Measurements from ENCODE around the gene LRRC8E. TPM values are rescaled to one million over a fixed set of nuclear protein-coding genes. Genes with fewer than 3 reads are reported as not detected.

Gene LRRC8E
- total RNA-seq, 1 donor from 2014 or later = 6.6 TPM

DNA sequence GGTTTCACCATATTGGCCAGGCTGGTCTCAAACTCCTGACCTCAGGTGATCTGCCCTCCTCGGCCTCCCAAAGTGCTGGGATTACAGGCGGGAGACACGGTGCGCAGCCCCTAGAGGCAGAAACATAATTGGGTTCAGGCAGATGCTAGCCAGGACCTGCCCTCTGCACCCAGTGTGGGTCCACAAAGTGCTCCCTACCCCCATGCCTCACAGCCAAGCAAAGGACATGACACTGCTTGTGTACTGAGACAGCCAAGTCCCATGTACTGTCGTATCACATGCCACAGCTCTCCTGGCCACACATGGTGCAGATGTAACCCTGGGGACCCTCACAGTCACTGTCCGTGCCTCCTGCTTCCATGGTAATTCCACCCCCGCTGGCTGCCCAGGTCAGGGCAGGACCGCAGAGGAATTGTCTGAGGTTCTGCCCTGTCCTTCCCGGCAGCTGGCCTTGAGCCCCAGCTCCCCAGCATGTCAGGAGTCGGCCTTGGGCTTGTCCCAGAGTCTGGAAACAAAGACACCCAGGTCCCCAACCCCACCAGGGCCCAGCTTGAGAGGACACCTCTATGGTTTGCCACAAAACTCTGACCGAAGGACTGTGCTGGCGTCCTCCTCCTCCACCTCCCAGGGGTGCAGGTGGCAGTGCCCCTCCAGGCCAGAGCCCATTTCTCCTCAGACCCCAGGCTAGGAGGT is 21.8 kb upstream of the LRRC8E start:
- no peak for FAIRE-seq
- H3K4me3 ChIP-seq (ENCODE audit: insufficient read depth, low read depth, low read length) = no peak overlapping the region
- no peaks in the 10 kb centered on the region for H3K9me3 Mint-ChIP-seq (ENCODE audit: unreplicated experiment)
- peaks cover 5% of the 10 kb centered on the region for H3K4me1 ChIP-seq (ENCODE audit: insufficient read depth, low read length)
- no peak overlapping the region for H3K4me2 ChIP-seq (ENCODE audit: low read length)
- H4K20me1 ChIP-seq (ENCODE audit: insufficient read depth, low read length) = peaks cover 12% of the 10 kb centered on the region
- H3K27me3 ChIP-seq (ENCODE audit: insufficient read depth, low read length) = peaks cover 11% of the 10 kb centered on the region
- H3K9me3 ChIP-seq (ENCODE audit: insufficient read depth, low read depth, low read length) = no peaks in the 10 kb centered on the region
- H3K36me3 Mint-ChIP-seq (ENCODE audit: low read depth, unreplicated experiment) = no peaks in the 10 kb centered on the region
- peaks cover 4% of the 10 kb centered on the region for H3K4me1 Mint-ChIP-seq (ENCODE audit: low read depth, unreplicated experiment)
- no peaks in the 10 kb centered on the region for H3K79me2 ChIP-seq (ENCODE audit: insufficient read depth, low read length)
- H3K27ac Mint-ChIP-seq (ENCODE audit: unreplicated experiment) = no peak overlapping the region
- H2AFZ ChIP-seq (ENCODE audit: low read depth, low read length) = no peak overlapping the region
- peaks cover 20% of the 10 kb centered on the region for H3K27me3 Mint-ChIP-seq (ENCODE audit: low read depth, unreplicated experiment)
- H3K9ac ChIP-seq (ENCODE audit: low read length) = no peak overlapping the region
- no peaks in the 10 kb centered on the region for H3K36me3 ChIP-seq (ENCODE audit: insufficient read depth, low read length)
- no peak for DNase-seq (ENCODE audit: low read depth)
- no peak overlapping the region for H3K4me3 Mint-ChIP-seq (ENCODE audit: unreplicated experiment)
- TF ChIP-seq, protein P1, sequence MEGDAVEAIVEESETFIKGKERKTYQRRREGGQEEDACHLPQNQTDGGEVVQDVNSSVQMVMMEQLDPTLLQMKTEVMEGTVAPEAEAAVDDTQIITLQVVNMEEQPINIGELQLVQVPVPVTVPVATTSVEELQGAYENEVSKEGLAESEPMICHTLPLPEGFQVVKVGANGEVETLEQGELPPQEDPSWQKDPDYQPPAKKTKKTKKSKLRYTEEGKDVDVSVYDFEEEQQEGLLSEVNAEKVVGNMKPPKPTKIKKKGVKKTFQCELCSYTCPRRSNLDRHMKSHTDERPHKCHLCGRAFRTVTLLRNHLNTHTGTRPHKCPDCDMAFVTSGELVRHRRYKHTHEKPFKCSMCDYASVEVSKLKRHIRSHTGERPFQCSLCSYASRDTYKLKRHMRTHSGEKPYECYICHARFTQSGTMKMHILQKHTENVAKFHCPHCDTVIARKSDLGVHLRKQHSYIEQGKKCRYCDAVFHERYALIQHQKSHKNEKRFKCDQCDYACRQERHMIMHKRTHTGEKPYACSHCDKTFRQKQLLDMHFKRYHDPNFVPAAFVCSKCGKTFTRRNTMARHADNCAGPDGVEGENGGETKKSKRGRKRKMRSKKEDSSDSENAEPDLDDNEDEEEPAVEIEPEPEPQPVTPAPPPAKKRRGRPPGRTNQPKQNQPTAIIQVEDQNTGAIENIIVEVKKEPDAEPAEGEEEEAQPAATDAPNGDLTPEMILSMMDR (IDR thresholded peaks at IDR 0.05; ENCODE audit: insufficient read depth, low read depth, low read length) = no peak
- no peak for TF ChIP-seq EZH2 (IDR thresholded peaks at IDR 0.05; ENCODE audit: insufficient read depth, low read length)
- H3K27ac ChIP-seq (ENCODE audit: low read depth, low read length) = no peak overlapping the region

DNA sequence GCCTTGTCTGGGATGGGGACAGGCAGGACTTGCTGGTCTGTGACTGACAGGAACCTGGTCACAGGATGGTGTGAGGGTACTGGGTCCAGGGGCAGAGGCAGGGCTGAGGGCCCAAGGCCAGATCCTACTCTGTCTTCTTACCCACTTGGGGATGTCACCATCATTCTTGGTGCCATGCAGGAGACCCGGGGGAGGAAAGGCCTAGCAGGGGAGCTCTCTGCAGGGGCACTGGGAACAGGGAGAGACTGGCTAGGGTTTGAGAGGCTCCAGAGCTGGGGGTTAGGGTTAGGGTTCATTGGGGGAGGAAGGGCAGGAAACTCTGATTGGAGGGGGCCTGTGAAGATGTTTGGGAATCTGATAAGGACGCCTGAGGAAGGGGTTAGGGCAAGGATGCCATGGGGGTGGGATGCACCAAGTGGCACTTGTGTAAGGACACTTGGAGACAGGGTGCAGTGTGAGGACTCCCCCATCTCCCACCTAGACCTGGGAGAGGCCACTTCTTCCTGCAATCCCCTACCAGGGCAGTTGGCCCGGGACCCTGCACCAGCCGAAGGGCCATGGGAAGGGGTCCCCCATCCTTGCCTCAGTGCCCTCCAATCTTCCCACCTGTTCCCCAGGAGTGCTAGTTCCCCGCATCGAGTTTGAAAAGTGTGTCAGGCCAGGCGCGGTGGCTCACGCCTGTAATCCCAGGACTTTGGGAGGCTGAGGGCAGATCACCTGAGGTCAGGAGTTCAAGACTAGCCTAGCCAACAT is 21.0 kb upstream of the LRRC8E start:
- no peak overlapping the region for H3K27ac Mint-ChIP-seq (ENCODE audit: unreplicated experiment)
- H3K4me1 Mint-ChIP-seq (ENCODE audit: low read depth, unreplicated experiment) = peaks cover 4% of the 10 kb centered on the region
- Histone ChIP-seq H3K27me3 (ENCODE audit: insufficient read depth, low read length) (peaks cover 11% of the 10 kb centered on the region), H2AFZ (ENCODE audit: low read depth, low read length) (no peak overlapping the region), H3K9ac (ENCODE audit: low read length) (no peak overlapping the region), H3K9me3 (ENCODE audit: insufficient read depth, low read depth, low read length) (no peaks in the 10 kb centered on the region), H3K4me3 (ENCODE audit: insufficient read depth, low read depth, low read length) (no peak overlapping the region), H3K27ac (ENCODE audit: low read depth, low read length) (no peak overlapping the region), H3K79me2 (ENCODE audit: insufficient read depth, low read length) (no peaks in the 10 kb centered on the region), H3K4me1 (ENCODE audit: insufficient read depth, low read length) (peaks cover 10% of the 10 kb centered on the region), H4K20me1 (ENCODE audit: insufficient read depth, low read length) (peaks cover 10% of the 10 kb centered on the region), H3K36me3 (ENCODE audit: insufficient read depth, low read length) (no peaks in the 10 kb centered on the region), H3K4me2 (ENCODE audit: low read length) (no peak overlapping the region)
- no peaks in the 10 kb centered on the region for H3K9me3 Mint-ChIP-seq (ENCODE audit: unreplicated experiment)
- peaks cover 20% of the 10 kb centered on the region for H3K27me3 Mint-ChIP-seq (ENCODE audit: low read depth, unreplicated experiment)
- H3K36me3 Mint-ChIP-seq (ENCODE audit: low read depth, unreplicated experiment) = no peaks in the 10 kb centered on the region
- no peak overlapping the region for H3K4me3 Mint-ChIP-seq (ENCODE audit: unreplicated experiment)
- no peak for DNase-seq (ENCODE audit: low read depth)
- FAIRE-seq = no peak
- TF ChIP-seq, protein P1 (IDR thresholded peaks at IDR 0.05; ENCODE audit: insufficient read depth, low read depth, low read length) = no peak
- TF ChIP-seq EZH2 (IDR thresholded peaks at IDR 0.05; ENCODE audit: insufficient read depth, low read length) = no peak

DNA sequence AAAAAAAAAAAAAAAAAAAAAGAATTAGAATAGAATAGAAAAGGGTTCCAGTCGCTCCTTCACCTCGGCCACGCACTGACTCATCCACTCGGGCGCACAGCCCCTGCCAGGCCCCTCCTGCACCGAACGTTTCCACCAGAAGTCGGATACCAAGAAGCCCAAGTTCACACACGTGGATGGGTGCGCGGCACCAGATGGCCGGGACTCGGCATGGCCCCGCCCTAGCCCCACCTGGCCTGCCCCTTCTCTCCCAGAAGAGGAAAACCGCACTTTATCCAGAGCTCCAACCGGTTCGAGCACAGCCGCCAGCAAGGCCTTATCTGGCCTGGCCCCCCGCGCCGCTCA is 20.0 kb upstream of the LRRC8E start:
- Mint-ChIP-seq H3K4me3 (ENCODE audit: unreplicated experiment) (no peak overlapping the region), H3K4me1 (ENCODE audit: low read depth, unreplicated experiment) (peaks cover 4% of the 10 kb centered on the region), H3K9me3 (ENCODE audit: unreplicated experiment) (no peaks in the 10 kb centered on the region), H3K27ac (ENCODE audit: unreplicated experiment) (no peak overlapping the region), H3K27me3 (ENCODE audit: low read depth, unreplicated experiment) (peaks cover 20% of the 10 kb centered on the region), H3K36me3 (ENCODE audit: low read depth, unreplicated experiment) (no peaks in the 10 kb centered on the region)
- no peaks in the 10 kb centered on the region for H3K9me3 ChIP-seq (ENCODE audit: insufficient read depth, low read depth, low read length)
- H3K79me2 ChIP-seq (ENCODE audit: insufficient read depth, low read length) = no peaks in the 10 kb centered on the region
- no peak overlapping the region for H3K27ac ChIP-seq (ENCODE audit: low read depth, low read length)
- H3K27me3 ChIP-seq (ENCODE audit: insufficient read depth, low read length) = peaks cover 16% of the 10 kb centered on the region
- TF ChIP-seq, protein P1 (IDR thresholded peaks at IDR 0.05; ENCODE audit: insufficient read depth, low read depth, low read length) = no peak
- TF ChIP-seq EZH2 (IDR thresholded peaks at IDR 0.05; ENCODE audit: insufficient read depth, low read length) = no peak
- no peak overlapping the region for H3K9ac ChIP-seq (ENCODE audit: low read length)
- no peak overlapping the region for H2AFZ ChIP-seq (ENCODE audit: low read depth, low read length)
- peaks cover 10% of the 10 kb centered on the region for H4K20me1 ChIP-seq (ENCODE audit: insufficient read depth, low read length)
- no peaks in the 10 kb centered on the region for H3K36me3 ChIP-seq (ENCODE audit: insufficient read depth, low read length)
- DNase-seq (ENCODE audit: low read depth) = no peak
- peak overlapping the region; percentile 70 for H3K4me2 ChIP-seq (ENCODE audit: low read length)
- H3K4me3 ChIP-seq (ENCODE audit: insufficient read depth, low read depth, low read length) = no peak overlapping the region
- no peak for FAIRE-seq
- H3K4me1 ChIP-seq (ENCODE audit: insufficient read depth, low read length) = peaks cover 12% of the 10 kb centered on the region

Measured in astrocyte (in vitro differentiated cells and primary cell).